HCT116 (cell line): ENCODE data around the gene IGFL3. TPM values are rescaled to one million over a fixed set of nuclear protein-coding genes. Genes with fewer than 3 reads are reported as not detected.

ENCODE experiments used
- ATAC-seq: fragments of 200-7000 bp; cut with Tn5 transposase; 2 replicates; pipeline ENCODE4 v1.9.1; 2020; ENCODE audit warnings: mild to moderate bottlenecking, moderate library complexity
- BruUV-seq: library from RNA; stranded (reverse); fragments of 400-500 nt; replicated peaks from 2 replicates; lab custom pipeline; 2021; lab: Mats Ljungman, UMichigan
- CTCF ChIA-PET: fragments of 300-600 bp; sonication (Branson Sonifier 250); formaldehyde crosslinking; loops from one replicate; lab custom pipeline; 2021; ENCODE audit warnings: antibody characterized with exemption; lab: Charles Lee
- POLR2A ChIA-PET: fragments of 300-600, 350-600 bp; sonication (Branson Sonifier 250); formaldehyde crosslinking; loops from one replicate; lab custom pipeline; 2021; ENCODE audit warnings: antibody characterized with exemption; lab: Charles Lee
- RAD21 ChIA-PET, 2 experiments: fragments of 300-600 bp; sonication (Branson Sonifier 250); formaldehyde crosslinking; loops; one replicate each; lab custom pipeline; 2023; ENCODE audit warnings: low total read pairs in 2 of 2; ENCODE audit not compliant: uncharacterized antibody in 2 of 2, unreplicated experiment in 2 of 2, low non-redundant PET in 1 of 2; lab: Charles Lee
- DNase-seq: peaks from one replicate; pipeline ENCODE4 v3.0.0-alpha.2; 2010; ENCODE audit warnings: low read depth, low spot score
- H2AFZ ChIP-seq: fragments of 200-600 bp; shearing (Covaris generic), sonication (generic); 2 replicates; pipeline ENCODE4 v1.6.1; 2017; ENCODE audit warnings: low read depth, mixed run types, mixed read lengths, antibody characterized with exemption, low read length; ENCODE audit not compliant: poor library complexity, severe bottlenecking
- H3K27ac ChIP-seq: 2 replicates; pipeline ENCODE4 v1.5.1; 2012; ENCODE audit warnings: low read depth, low read length
- H3K27me3 ChIP-seq: fragments of 200-600 bp; sonication (generic); 2 replicates; pipeline ENCODE4 v1.6.1; 2016; ENCODE audit warnings: mixed run types, low read length, mixed read lengths; ENCODE audit not compliant: insufficient read depth
- H3K36me3 ChIP-seq, 2 experiments: fragments of 200-500 bp in 1 of 2; fragments of 200-600 bp in 1 of 2; sonication (Bioruptor generic) in 1 of 2; sonication (generic) in 1 of 2; 2 replicates each; pipeline versions ENCODE4 v1.5.1 to v1.6.1; 2014 to 2016; ENCODE audit warnings: low read length in 2 of 2, inconsistent platforms in 1 of 2, mixed read lengths in 1 of 2, mixed run types in 1 of 2; ENCODE audit not compliant: insufficient read depth in 2 of 2, control insufficient read depth in 1 of 2
- H3K4me1 ChIP-seq, 2 experiments: fragments of 200-600 bp in 1 of 2; sonication (generic) in 1 of 2; 2 replicates each; pipeline versions ENCODE4 v1.5.1 to v1.6.1; 2012 to 2017; ENCODE audit warnings: low read length in 2 of 2, inconsistent platforms in 1 of 2, mild to moderate bottlenecking in 1 of 2, mixed read lengths in 1 of 2, mixed run types in 1 of 2, moderate library complexity in 1 of 2; ENCODE audit not compliant: insufficient read depth in 2 of 2, control insufficient read depth in 1 of 2
- H3K4me2 ChIP-seq: fragments of 200-600 bp; sonication (generic); 2 replicates; pipeline ENCODE4 v1.6.1; 2017; ENCODE audit warnings: mixed run types, low read length, mixed read lengths
- H3K4me3 ChIP-seq, 2 experiments: fragments of 200-600 bp in 1 of 2; sonication (generic) in 1 of 2; replicated peaks in 1 of 2; 2 replicates each; pipeline ENCODE4 v1.5.1; 2011 to 2016; ENCODE audit warnings: low read length in 2 of 2, control low read depth in 1 of 2, low read depth in 1 of 2, mild to moderate bottlenecking in 1 of 2, mixed read lengths in 1 of 2, mixed run types in 1 of 2
- H3K79me2 ChIP-seq: fragments of 200-600 bp; sonication (generic); 2 replicates; pipeline ENCODE4 v1.6.1; 2017; ENCODE audit warnings: mild to moderate bottlenecking, mixed run types, low read length, moderate library complexity, mixed read lengths; ENCODE audit not compliant: insufficient read depth
- H3K9ac ChIP-seq: fragments of 200-600 bp; sonication (generic); 2 replicates; pipeline ENCODE4 v1.6.1; 2016; ENCODE audit warnings: low read length, mixed read lengths
- H3K9me2 ChIP-seq: fragments of 200-600 bp; sonication (generic), shearing (Covaris generic); 2 replicates; pipeline ENCODE4 v1.6.1; 2017; ENCODE audit warnings: mixed run types, mild to moderate bottlenecking, moderate library complexity; ENCODE audit not compliant: insufficient read depth
- H3K9me3 ChIP-seq, 2 experiments: fragments of 200-500 bp in 1 of 2; fragments of 200-600 bp in 1 of 2; sonication (Bioruptor generic) in 1 of 2; sonication (generic) in 1 of 2; 2 replicates each; pipeline ENCODE4 v1.6.1; 2014 to 2017; ENCODE audit warnings: low read length in 2 of 2, mixed read lengths in 2 of 2, inconsistent platforms in 1 of 2, low read depth in 1 of 2, mild to moderate bottlenecking in 1 of 2, mixed run types in 1 of 2, moderate library complexity in 1 of 2; ENCODE audit not compliant: control insufficient read depth in 1 of 2, insufficient read depth in 1 of 2
- H4K20me1 ChIP-seq: fragments of 200-600 bp; sonication (generic), shearing (Covaris generic); 2 replicates; pipeline ENCODE4 v1.6.1; 2017; ENCODE audit warnings: mixed run types, mild to moderate bottlenecking, moderate library complexity; ENCODE audit not compliant: insufficient read depth
- EGR1 ChIP-seq: IDR thresholded peaks from 2 replicates; pipeline ENCODE4 v1.6.1; 2012; ENCODE audit warnings: low read depth
- ELF1 ChIP-seq: IDR thresholded peaks from 2 replicates; pipeline ENCODE4 v1.6.1; 2012; ENCODE audit warnings: low read depth, borderline replicate concordance
- EZH2phosphoT487 ChIP-seq: fragments of 200-600 bp; IDR thresholded peaks from 2 replicates; pipeline ENCODE4 v1.6.1; 2018; ENCODE audit warnings: antibody characterized with exemption, borderline replicate concordance
- FOSL1 ChIP-seq: IDR thresholded peaks from 2 replicates; pipeline ENCODE4 v1.6.1; 2012; ENCODE audit warnings: low read depth
- POLR2AphosphoS5 ChIP-seq: IDR thresholded peaks from 2 replicates; pipeline ENCODE4 v1.6.1; 2011; ENCODE audit warnings: mild to moderate bottlenecking, low read depth, low read length, moderate library complexity
- RAD21 ChIP-seq: IDR thresholded peaks from 2 replicates; pipeline ENCODE4 v1.6.1; 2012; ENCODE audit warnings: low read depth, mild to moderate bottlenecking
- REST ChIP-seq: IDR thresholded peaks from 2 replicates; pipeline ENCODE4 v1.6.1; 2012; ENCODE audit warnings: low read depth
- SIN3A ChIP-seq: IDR thresholded peaks from 2 replicates; pipeline ENCODE4 v1.6.1; 2012; ENCODE audit warnings: low read depth
- SP1 ChIP-seq: IDR thresholded peaks from 2 replicates; pipeline ENCODE4 v1.6.1; 2012; ENCODE audit warnings: low read depth
- ZFX ChIP-seq: fragments of 450-650 bp; IDR thresholded peaks from 2 replicates; pipeline ENCODE4 v1.6.1; 2017
- intact Hi-C: fragments of 100-400 bp; cut with micrococcal nuclease; formaldehyde crosslinking; loops from 2 replicates; pipeline ENCODE4 v1.10.0; 2022
- total RNA-seq: library from RNA; stranded (reverse); gene quantifications from one replicate; pipeline ENCODE4 v1.2.1, GENCODE V29; 2021; ENCODE audit not compliant: unreplicated experiment

The IGFL3 gene
- total RNA-seq, 1 experiment from 2014 or later, result not detected

GRCh38 chr19:46118136-46118535 is 6.4 kb downstream of the IGFL3 start:
- Histone ChIP-seq H3K4me1 (peaks cover 14 to 33% of the 10 kb centered on the region in 2 experiments), H3K27me3 (no peaks in the 10 kb centered on the region), H3K36me3 (no peaks in the 10 kb centered on the region), H3K4me3 (no peak overlapping the region), H3K79me2 (no peaks in the 10 kb centered on the region), H4K20me1 (no peaks in the 10 kb centered on the region), H3K27ac (no peak overlapping the region), H3K9me3 (no peaks in the 10 kb centered on the region)
- no peak for DNase-seq
- CTCF ChIA-PET, result no interaction called here
- ATAC-seq, result no peak
- BruUV-seq, result no TSS peak
- no peak for TF ChIP-seq RAD21
- no peak for TF ChIP-seq SP1
- no peak for TF ChIP-seq EZH2phosphoT487
- no peak for TF ChIP-seq EGR1
- no peak for TF ChIP-seq SIN3A
- no peak for TF ChIP-seq POLR2AphosphoS5
- no peak for TF ChIP-seq REST
- TF ChIP-seq ZFX, result no peak
- no peak for TF ChIP-seq ELF1
- no peak for TF ChIP-seq FOSL1
- TF ChIP-seq, all 23 proteins: peak for 0
- ChIA-PET RAD21 (no interaction called here), POLR2A (no interaction called here)
- H2AFZ ChIP-seq, result no peak overlapping the region
- intact Hi-C loops, result no loop called here
- H3K9ac ChIP-seq, result no peak overlapping the region
- no peak overlapping the region for H3K4me2 ChIP-seq
- H3K9me2 ChIP-seq, result no peaks in the 10 kb centered on the region
